Myocyte (in vitro differentiated cells): Measurements from ENCODE around the gene TCTN2. TPM values are rescaled to one million over a fixed set of nuclear protein-coding genes. Genes with fewer than 3 reads are reported as not detected.

ENCODE experiments used
- DNase-seq: peaks from one replicate; pipeline ENCODE4 v3.0.0-alpha.2; 2012; ENCODE audit warnings: low read depth
- total RNA-seq: library from RNA; depleted of rRNA; stranded (reverse); fragments of >200 nt; gene quantifications from 2 replicates; pipeline ENCODE4 v1.2.3, GENCODE V29; 2014

The TCTN2 gene
- total RNA-seq, 1 donor from 2014 or later, result 6.8 TPM

DNA sequence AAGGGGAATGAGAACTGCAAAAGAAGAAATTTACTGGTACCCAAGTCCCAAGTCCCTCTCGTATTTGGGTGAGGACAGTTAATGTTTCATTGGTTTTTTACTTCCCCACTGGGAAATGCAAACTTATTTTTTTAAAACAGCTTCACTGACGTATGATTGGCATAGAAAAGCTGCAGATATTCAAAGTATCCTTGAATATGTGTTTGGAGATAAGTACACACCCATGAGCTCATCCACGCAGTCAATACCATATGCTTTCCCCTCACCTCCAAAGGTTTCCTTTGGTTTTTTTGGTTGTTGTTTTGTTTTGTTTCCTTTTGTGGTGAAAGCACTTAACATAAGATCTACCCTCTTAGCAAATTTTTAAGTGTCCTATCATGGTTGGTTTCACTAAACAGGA lies 13.1 kb downstream of the TCTN2 start:
- no peak for DNase-seq

DNA sequence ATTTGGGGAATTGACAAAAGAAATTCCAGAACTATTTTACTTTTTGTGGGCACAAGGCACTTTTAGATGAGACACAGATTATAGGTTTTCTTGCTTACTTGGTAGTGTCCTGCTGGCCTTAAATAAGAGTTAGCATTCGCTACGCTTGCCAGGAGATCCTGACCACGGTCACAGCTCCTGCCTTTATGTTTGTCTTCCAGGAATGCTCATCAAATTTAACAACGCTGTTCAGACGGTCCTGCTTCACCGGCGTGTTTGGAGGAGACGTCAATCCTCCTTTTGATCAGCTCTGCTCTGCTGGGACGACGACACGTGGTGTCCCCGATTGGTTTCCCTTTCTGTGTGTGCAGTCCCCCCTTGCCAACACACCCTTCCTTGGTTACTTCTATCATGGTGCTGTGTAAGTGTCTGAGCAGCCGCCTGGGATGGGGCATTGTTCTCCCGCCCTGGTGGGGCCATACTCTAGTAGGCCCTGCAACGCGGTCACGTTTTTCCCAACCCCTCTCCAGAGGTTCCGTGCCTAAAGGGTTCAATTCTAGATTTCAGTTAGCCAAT lies 15.8 kb downstream of the TCTN2 start:
- no peak for DNase-seq

GRCh38 chr12:123690191-123690840 lies 19.4 kb downstream of the TCTN2 start:
- no peak for DNase-seq

- DNase-seq, result no peak
Measured at GRCh38 chr12:123696207-123696606, 25.3 kb downstream of the TCTN2 start.

- no peak for DNase-seq
Measured at GRCh38 chr12:123696646-123697045, 25.7 kb downstream of the TCTN2 start.

- DNase-seq, result no peak
Measured at GRCh38 chr12:123705935-123706334, 35.0 kb downstream of the TCTN2 start.

DNA sequence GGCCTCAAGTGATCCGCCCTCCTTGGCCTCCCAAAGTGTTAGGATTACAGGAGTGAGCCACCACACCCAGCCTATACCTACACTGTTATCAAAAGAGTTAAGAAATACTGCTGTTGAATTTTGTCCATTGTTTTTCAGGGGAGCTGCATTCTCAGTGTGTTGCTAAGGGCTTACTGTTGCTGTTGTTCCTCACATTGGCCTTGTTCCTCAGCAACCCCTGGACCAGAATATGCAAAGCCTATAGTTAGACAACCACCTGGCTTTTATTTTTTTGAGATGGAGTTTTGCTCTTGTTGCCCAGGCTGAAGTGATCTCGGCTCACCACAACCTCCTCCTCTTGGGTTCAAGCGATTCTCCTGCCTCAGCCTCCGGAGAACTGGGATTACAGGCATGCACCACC lies 36.6 kb downstream of the TCTN2 start:
- no peak for DNase-seq

DNA sequence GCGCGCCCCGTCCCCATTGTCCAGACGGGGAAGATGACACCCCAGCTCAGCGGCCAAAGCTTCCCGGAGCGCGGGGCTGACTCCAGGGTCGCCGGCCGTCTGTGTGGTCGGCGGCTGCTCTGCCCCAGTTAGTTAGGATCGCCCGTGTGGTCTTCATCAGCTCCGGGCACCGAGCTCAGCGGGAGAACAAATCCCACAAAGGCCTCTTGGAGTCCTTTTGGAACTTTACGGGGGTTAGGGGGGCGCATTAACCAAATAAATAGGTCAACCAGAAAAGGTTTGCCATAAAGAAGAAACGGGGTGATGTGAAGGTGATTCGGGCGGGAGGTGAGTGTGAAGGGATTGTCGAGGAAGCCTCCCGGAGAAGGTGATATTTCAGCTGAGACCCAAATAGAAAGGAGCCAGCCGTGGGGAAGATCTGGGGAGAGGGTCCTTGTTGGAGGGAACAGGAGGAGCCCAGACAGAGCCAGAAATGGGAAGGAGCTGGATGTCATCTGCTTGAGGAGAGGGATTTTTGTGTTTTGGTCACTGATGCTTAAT lies 41.9 kb downstream of the TCTN2 start:
- DNase-seq, result no peak

GRCh38 chr12:123713398-123713797 lies 42.5 kb downstream of the TCTN2 start:
- no peak for DNase-seq

- DNase-seq, result no peak
Measured at GRCh38 chr12:123713823-123714585, 43.1 kb downstream of the TCTN2 start.

DNA sequence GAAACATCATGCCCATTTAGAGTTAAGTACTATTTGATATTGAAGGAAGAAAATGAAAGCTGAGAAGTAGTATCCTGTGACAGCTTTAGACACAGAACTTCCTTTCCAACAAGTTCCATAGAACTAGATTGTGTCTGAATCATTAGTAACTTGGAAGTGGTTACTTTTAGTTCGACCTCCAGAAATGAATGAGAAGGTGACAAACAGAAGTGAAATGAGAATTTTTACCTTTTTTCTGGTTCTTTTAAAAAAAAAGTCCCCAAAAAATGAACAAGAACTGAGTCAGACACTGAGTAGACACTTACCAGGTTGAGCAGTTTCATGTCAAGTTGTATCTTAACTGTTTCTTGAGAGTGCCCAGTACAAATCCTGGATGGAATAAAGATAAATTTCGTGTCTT lies 44.3 kb downstream of the TCTN2 start:
- DNase-seq, result no peak

GRCh38 chr12:123717350-123717749 lies 46.4 kb downstream of the TCTN2 start:
- no peak for DNase-seq

GRCh38 chr12:123720141-123720814 lies 49.4 kb downstream of the TCTN2 start:
- DNase-seq, result peak; percentile 19

DNA sequence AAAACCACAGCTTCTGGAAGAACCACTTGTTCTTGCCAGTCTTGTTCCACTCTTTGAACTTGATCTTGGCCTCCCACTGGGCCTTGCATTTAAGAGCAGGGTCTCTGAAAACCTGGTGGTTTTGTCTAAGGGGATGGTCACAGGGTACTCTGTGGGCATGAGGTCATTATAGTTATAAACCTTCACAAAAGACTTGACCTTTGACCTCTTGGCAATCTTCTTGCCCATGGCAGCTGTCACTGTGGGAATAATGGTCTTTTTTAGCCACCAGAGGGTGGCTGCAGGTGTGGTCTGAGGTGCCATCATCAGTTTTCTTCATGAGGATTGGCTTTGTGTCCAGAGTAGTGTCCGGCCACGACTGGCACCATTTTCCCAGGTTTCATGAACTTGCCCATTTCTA lies 50.3 kb downstream of the TCTN2 start:
- peak; percentile 79 for DNase-seq

GRCh38 chr12:123723011-123723410 lies 52.1 kb downstream of the TCTN2 start:
- no peak for DNase-seq

GRCh38 chr12:123723765-123724164 lies 52.9 kb downstream of the TCTN2 start:
- no peak for DNase-seq

DNA sequence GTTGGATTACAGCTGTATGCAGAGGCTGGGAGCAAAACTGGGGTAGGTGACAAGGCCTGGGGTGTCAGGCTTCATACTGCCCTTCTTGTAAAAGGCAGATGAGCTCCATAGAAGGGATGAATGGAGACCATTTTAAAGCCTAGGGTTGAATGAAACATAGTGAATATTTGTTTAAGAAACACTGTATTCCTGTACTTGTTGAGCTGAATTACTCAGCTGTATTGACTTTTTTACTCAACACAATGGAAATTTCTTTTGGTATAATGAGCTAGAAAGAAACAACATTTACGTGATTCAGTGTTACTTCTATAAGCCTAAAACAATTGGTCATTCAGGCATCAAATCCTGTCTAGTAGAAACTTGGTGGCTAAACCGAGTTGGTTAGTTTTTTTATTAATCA lies 55.3 kb downstream of the TCTN2 start:
- DNase-seq, result no peak

- DNase-seq, result no peak
Measured at GRCh38 chr12:123726962-123727361, 56.0 kb downstream of the TCTN2 start.

GRCh38 chr12:123727878-123728277 lies 57.0 kb downstream of the TCTN2 start:
- DNase-seq, result no peak

GRCh38 chr12:123731596-123731995 lies 60.7 kb downstream of the TCTN2 start:
- no peak for DNase-seq

DNA sequence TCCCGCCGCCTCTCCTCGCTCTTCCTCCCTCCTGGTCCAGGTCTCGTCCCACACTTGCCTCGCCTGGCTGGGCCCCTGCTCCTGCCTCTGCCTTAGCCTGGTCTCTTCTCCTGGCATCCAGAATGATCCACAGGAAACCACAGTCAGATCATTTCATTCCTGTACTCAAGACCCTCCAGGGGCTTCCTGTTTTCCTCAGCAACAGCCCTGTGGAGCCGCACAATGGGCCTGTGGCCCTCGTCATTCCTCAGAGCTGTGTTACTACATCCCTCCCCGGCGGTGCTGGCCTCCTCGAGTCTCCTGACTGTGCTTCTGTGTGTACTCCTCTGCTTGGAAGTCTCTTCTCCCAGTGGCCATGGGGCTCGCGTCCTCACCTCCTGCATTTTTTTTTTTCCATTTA lies 61.3 kb downstream of the TCTN2 start:
- no peak for DNase-seq

- DNase-seq, result no peak
Measured at GRCh38 chr12:123733229-123733628, 62.3 kb downstream of the TCTN2 start.
